Measurements from ENCODE around the gene WBP1.
"Not testable (repeated sequence)": the region's sequence is repeated elsewhere in the genome, so short reads cannot be mapped to it uniquely, and the experiment has no call there.

The WBP1 gene

DNA sequence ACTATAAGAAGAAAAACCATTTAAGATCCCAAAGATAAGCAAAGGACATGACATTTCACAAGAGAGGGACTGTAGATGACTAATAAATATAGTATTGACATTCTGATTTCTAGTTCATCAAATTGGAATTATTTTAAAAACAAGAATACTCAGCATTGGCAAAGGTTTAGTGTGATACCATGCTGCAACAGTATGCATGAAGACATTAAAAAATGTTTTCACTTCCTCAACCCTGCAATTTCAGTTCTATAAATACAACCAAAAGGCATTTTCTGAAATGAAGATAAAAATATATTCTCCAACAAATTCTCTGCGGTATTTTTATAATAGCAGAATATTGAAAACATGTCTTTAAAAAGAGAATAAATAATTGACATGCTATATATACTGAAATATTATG is 38.9 kb upstream of the WBP1 start:
- Histone ChIP-seq H3K4me3 (ENCODE audit: low read depth, low read length) (no peak overlapping the region), H2AFZ (no peak overlapping the region), H3K36me3 (ENCODE audit: control insufficient read depth, insufficient read depth, low read length) (no peaks in the 10 kb centered on the region), H3K4me2 (ENCODE audit: low read length) (no peak overlapping the region), H3K79me2 (no peaks in the 10 kb centered on the region), H3K9me3 (ENCODE audit: control insufficient read depth, low read length) (no peaks in the 10 kb centered on the region), H3K4me1 (no peaks in the 10 kb centered on the region), H3K27ac (no peak overlapping the region), H3K27me3 (ENCODE audit: control insufficient read depth, insufficient read depth, low read length) (no peaks in the 10 kb centered on the region), H3K9ac (no peak overlapping the region)
- TF ChIP-seq, protein P1, sequence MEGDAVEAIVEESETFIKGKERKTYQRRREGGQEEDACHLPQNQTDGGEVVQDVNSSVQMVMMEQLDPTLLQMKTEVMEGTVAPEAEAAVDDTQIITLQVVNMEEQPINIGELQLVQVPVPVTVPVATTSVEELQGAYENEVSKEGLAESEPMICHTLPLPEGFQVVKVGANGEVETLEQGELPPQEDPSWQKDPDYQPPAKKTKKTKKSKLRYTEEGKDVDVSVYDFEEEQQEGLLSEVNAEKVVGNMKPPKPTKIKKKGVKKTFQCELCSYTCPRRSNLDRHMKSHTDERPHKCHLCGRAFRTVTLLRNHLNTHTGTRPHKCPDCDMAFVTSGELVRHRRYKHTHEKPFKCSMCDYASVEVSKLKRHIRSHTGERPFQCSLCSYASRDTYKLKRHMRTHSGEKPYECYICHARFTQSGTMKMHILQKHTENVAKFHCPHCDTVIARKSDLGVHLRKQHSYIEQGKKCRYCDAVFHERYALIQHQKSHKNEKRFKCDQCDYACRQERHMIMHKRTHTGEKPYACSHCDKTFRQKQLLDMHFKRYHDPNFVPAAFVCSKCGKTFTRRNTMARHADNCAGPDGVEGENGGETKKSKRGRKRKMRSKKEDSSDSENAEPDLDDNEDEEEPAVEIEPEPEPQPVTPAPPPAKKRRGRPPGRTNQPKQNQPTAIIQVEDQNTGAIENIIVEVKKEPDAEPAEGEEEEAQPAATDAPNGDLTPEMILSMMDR (IDR thresholded peaks at IDR 0.05) = no peak

DNA sequence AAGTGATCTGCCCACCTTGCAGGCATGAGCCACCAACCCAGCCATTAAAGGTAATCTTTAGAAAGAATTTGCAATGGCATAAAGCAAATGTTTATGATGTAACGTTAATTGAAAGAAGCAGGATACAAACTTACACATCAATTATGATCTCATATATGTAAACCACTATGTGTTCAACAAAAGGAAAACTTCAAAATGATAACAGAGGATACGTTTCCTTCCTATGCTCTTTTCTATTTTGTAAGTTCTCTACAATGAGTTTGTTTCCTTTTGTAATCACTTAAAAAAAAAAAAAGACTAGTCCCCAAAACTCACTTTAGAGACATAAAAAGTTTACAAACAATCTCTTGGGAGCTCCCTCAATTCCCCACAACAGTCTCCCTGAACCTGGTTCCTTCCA is 38.2 kb upstream of the WBP1 start:
- no peak overlapping the region for H3K27ac ChIP-seq
- no peaks in the 10 kb centered on the region for H3K36me3 ChIP-seq (ENCODE audit: control insufficient read depth, insufficient read depth, low read length)
- TF ChIP-seq, protein P1 (IDR thresholded peaks at IDR 0.05) = no peak
- H3K9ac ChIP-seq = no peak overlapping the region
- no peak overlapping the region for H3K4me2 ChIP-seq (ENCODE audit: low read length)
- no peaks in the 10 kb centered on the region for H3K27me3 ChIP-seq (ENCODE audit: control insufficient read depth, insufficient read depth, low read length)
- H3K4me1 ChIP-seq = no peaks in the 10 kb centered on the region
- no peaks in the 10 kb centered on the region for H3K9me3 ChIP-seq (ENCODE audit: control insufficient read depth, low read length)
- no peaks in the 10 kb centered on the region for H3K79me2 ChIP-seq
- no peak overlapping the region for H2AFZ ChIP-seq
- H3K4me3 ChIP-seq (ENCODE audit: low read depth, low read length) = no peak overlapping the region

DNA sequence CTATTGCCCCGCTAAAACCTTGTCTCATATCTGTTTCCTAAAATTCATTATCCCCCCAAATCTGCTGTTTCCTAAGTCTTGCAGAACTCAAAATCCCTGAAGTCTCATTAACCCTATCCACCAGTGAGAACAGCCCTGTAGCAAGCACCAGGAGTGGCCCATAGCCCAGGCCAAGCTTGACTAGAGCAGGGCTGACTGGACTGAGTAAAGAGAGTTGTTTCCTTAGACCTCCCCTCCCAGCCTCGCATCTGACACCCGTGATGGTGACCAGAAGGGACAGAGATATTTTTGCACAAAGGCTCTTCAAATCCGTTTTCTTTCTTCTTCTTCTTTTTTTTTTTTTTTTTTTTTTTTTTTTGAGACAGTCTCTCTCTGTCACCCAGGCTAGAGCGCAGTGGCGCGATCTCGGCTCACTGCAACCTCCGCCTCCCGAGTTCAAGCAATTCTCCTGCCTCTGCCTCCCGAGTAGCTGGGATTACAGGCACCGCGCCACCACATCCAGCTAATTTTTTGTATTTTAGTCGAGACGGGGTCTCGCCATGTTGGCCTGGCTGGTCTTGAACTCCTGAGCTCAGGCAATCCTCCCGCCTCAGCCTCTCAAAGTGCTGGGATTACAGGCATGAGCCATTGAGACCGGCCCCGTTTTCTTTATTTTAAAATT is 37.7 kb upstream of the WBP1 start:
- not testable (repeated sequence) for H3K27me3 ChIP-seq (ENCODE audit: control insufficient read depth, insufficient read depth, low read length); H3K36me3 ChIP-seq (ENCODE audit: control insufficient read depth, insufficient read depth, low read length); H3K9ac ChIP-seq; H3K9me3 ChIP-seq (ENCODE audit: control insufficient read depth, low read length); H3K79me2 ChIP-seq; H3K4me1 ChIP-seq
- Histone ChIP-seq H3K4me3 (ENCODE audit: low read depth, low read length) (peak overlapping the region; percentile 77), H3K27ac (peak overlapping the region; percentile 59), H2AFZ (peak overlapping the region; percentile 74), H3K4me2 (ENCODE audit: low read length) (peak overlapping the region; percentile 90)

DNA sequence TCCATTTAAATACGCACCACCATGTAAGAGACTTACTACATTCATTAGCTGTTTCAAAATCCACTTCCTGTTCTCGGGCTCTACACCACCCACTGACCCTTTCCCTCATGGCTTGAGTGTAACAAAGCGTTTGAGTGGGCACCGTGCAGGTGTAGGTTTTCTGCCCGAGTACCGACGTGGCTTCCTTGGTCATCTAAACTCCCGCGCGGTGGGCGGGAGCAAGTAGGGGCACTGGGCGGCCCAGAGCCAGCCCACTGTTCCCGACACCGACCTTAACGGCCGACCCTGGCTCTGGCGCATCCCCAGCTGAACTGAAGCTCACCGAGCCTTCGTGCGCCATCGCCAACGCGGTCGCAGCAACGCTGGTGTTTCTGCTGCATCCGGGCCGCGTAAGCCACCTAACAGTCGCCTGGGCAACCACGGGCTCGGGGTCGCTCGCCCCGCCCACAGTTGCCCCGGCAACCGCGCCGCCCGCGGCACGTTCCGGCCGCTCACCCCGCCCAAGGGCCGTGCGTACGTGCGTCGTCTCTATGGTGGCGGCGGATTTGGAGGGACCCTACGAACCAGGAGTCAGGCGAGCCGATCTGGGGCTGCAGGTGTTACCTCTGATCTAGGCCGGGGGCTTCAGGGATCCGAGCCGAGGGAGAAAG is 36.9 kb upstream of the WBP1 start, which contains the start of the genes C2orf81 and WDR54:
Gene C2orf81, minus strand, starts transcription at position 399 of the 650 bp plus-strand sequence. Its CDS starts 59 bp downstream, at position 340.
Gene WDR54, plus strand, starts transcription at position 510 of the 650 bp plus-strand sequence. CDS start 424 bp downstream, outside the sequence.
- peak within 1 kb of the TSS; percentile 74 for H2AFZ ChIP-seq
- H3K4me1 ChIP-seq = no peaks in the 10 kb centered on the region
- no peaks in the 10 kb centered on the region for H3K36me3 ChIP-seq (ENCODE audit: control insufficient read depth, insufficient read depth, low read length)
- H3K27ac ChIP-seq = peak within 1 kb of the TSS; percentile 59
- H3K9ac ChIP-seq = no peak within 1 kb of the TSS
- H3K4me3 ChIP-seq (ENCODE audit: low read depth, low read length) = peak within 1 kb of the TSS; percentile 77
- peak within 1 kb of the TSS; percentile 90 for H3K4me2 ChIP-seq (ENCODE audit: low read length)
- TF ChIP-seq, protein P1 (IDR thresholded peaks at IDR 0.05) = no peak
- no peaks in the 10 kb centered on the region for H3K79me2 ChIP-seq
- no peaks in the 10 kb centered on the region for H3K27me3 ChIP-seq (ENCODE audit: control insufficient read depth, insufficient read depth, low read length)
- H3K9me3 ChIP-seq (ENCODE audit: control insufficient read depth, low read length) = no peaks in the 10 kb centered on the region

DNA sequence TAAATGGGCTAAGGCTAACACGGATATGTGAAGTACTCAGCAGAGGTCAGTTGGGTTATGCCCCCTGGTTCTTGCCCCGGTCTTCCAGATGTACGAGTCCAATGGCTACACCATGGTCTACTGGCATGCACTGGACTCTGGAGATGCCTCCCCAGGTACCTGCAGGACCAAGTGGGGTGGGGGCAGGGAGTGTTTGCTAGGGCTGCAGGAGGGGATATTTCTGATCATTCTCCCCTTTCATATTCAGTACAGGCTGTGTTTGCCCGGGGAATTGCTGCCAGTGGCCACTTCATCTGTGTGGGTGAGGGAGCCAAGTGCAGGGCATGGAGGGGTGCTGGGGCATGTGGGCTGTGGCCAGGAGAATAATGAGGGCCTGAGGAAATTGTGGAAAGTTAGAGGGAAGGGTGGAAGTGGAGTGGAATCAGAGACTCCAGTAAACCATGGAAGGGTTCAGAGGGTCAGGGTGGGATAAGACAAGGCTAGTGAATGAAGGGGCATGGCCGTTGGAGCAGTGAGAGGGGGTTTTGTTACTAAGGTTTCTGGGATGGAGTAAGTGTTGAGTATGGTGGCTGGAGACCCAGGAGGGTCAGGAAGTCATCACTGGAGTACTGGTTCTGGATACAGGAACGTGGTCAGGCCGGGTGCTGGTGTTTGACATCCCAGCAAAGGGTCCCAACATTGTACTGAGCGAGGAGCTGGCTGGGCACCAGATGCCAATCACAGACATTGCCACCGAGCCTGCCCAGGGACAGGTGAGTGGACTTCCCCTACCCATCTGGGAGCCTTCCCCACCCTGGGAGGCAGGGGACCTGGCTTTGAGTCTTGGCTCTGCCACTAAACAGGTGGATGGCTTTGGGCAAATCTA is 34.8 kb upstream of the WBP1 start:
- no peaks in the 10 kb centered on the region for H3K27me3 ChIP-seq (ENCODE audit: control insufficient read depth, insufficient read depth, low read length)
- H3K36me3 ChIP-seq (ENCODE audit: control insufficient read depth, insufficient read depth, low read length) = no peaks in the 10 kb centered on the region
- H3K4me3 ChIP-seq (ENCODE audit: low read depth, low read length) = no peak overlapping the region
- no peak overlapping the region for H3K27ac ChIP-seq
- H3K4me1 ChIP-seq = no peaks in the 10 kb centered on the region
- TF ChIP-seq, protein P1 (IDR thresholded peaks at IDR 0.05) = no peak
- H3K9ac ChIP-seq = no peak overlapping the region
- H3K9me3 ChIP-seq (ENCODE audit: control insufficient read depth, low read length) = no peaks in the 10 kb centered on the region
- no peaks in the 10 kb centered on the region for H3K79me2 ChIP-seq
- no peak overlapping the region for H2AFZ ChIP-seq
- no peak overlapping the region for H3K4me2 ChIP-seq (ENCODE audit: low read length)
